IMR-90 (cell line): Measurements from ENCODE around the gene OSBPL2. TPM values are rescaled to one million over a fixed set of nuclear protein-coding genes. Genes with fewer than 3 reads are reported as not detected.

Experiments used
- ATAC-seq: fragments of 200-7000 bp; cut with Tn5 transposase; 2 replicates; pipeline ENCODE4 v1.9.1; 2020; ENCODE audit warnings: low read depth, mild to moderate bottlenecking, moderate library complexity
- BruUV-seq: library from RNA; stranded (reverse); fragments of 400-500 nt; replicated peaks from 2 replicates; lab custom pipeline; 2021; lab: Mats Ljungman, UMichigan
- CTCF ChIA-PET: fragments of 300-600 bp; formaldehyde crosslinking; extraction: SDS; loops from one replicate; lab custom pipeline; 2021; ENCODE audit warnings: antibody characterized with exemption; lab: Yijun Ruan, JAX
- POLR2A ChIA-PET: fragments of 300-600 bp; sonication (Branson Sonifier 250); formaldehyde crosslinking; loops from one replicate; lab custom pipeline; 2022; ENCODE audit warnings: antibody characterized with exemption; ENCODE audit not compliant: unreplicated experiment; lab: Charles Lee
- DNase-seq: peaks from one replicate; pipeline ENCODE4 v3.0.0; 2013
- H2AFZ ChIP-seq: replicated peaks from 2 replicates; pipeline ENCODE3; 2013; ENCODE audit warnings: low read length, mild to moderate bottlenecking; ENCODE audit not compliant: poor library complexity
- H2AK5ac ChIP-seq: 2 replicates; pipeline ENCODE4 v1.6.1; 2013; ENCODE audit warnings: low read depth, low read length, inconsistent platforms
- H2AK9ac ChIP-seq: replicated peaks from 2 replicates; pipeline ENCODE3; 2013; ENCODE audit warnings: mild to moderate bottlenecking, low read depth, low read length, moderate library complexity; ENCODE audit not compliant: poor library complexity
- H2BK120ac ChIP-seq: 2 replicates; pipeline ENCODE4 v1.6.1; 2013; ENCODE audit warnings: low read depth, low read length, inconsistent platforms
- H2BK15ac ChIP-seq: 3 replicates; pipeline ENCODE4 v1.6.1; 2013; ENCODE audit warnings: low read depth, low read length, inconsistent platforms
- H2BK20ac ChIP-seq: 2 replicates; pipeline ENCODE4 v1.6.1; 2013; ENCODE audit warnings: low read depth, mild to moderate bottlenecking, inconsistent platforms, low read length, moderate library complexity
- H2BK5ac ChIP-seq: 2 replicates; pipeline ENCODE4 v1.6.1; 2013; ENCODE audit warnings: mild to moderate bottlenecking, low read depth, low read length, inconsistent platforms; ENCODE audit not compliant: poor library complexity, severe bottlenecking
- H3K14ac ChIP-seq: replicated peaks from 2 replicates; pipeline ENCODE4 v1.6.1; 2013; ENCODE audit warnings: low read depth, low read length, inconsistent platforms
- H3K18ac ChIP-seq: 2 replicates; pipeline ENCODE4 v1.6.1; 2013; ENCODE audit warnings: low read depth, low read length, control low read depth
- H3K23ac ChIP-seq: 2 replicates; pipeline ENCODE4 v1.6.1; 2013; ENCODE audit warnings: low read depth, low read length, inconsistent platforms
- H3K27ac ChIP-seq: 2 replicates; pipeline ENCODE4 v1.5.1; 2013; ENCODE audit warnings: mild to moderate bottlenecking, control low read depth, low read length; ENCODE audit not compliant: insufficient read depth
- H3K27me3 ChIP-seq: 2 replicates; pipeline ENCODE4 v1.6.1; 2013; ENCODE audit warnings: low read length; ENCODE audit not compliant: control insufficient read depth, insufficient read depth
- H3K36me3 ChIP-seq: 2 replicates; pipeline ENCODE4 v1.6.1; 2013; ENCODE audit warnings: low read length, mixed read lengths; ENCODE audit not compliant: control insufficient read depth, insufficient read depth
- H3K4ac ChIP-seq: 2 replicates; pipeline ENCODE4 v1.6.1; 2013; ENCODE audit warnings: low read depth, low read length, inconsistent platforms
- H3K4me1 ChIP-seq: 2 replicates; pipeline ENCODE4 v1.6.1; 2013; ENCODE audit warnings: low read length, mixed read lengths; ENCODE audit not compliant: control insufficient read depth, insufficient read depth
- H3K4me2 ChIP-seq: 2 replicates; pipeline ENCODE4 v1.6.1; 2013; ENCODE audit warnings: low read depth, mild to moderate bottlenecking, control low read depth, low read length, moderate library complexity
- H3K4me3 ChIP-seq: 2 replicates; pipeline ENCODE4 v1.5.1; 2013; ENCODE audit warnings: low read depth, mild to moderate bottlenecking, control low read depth, low read length, moderate library complexity; ENCODE audit not compliant: insufficient read depth
- H3K56ac ChIP-seq: 2 replicates; pipeline ENCODE4 v1.6.1; 2013; ENCODE audit warnings: low read length, inconsistent platforms; ENCODE audit not compliant: insufficient read depth; ENCODE audit errors: extremely low read depth
- H3K79me1 ChIP-seq, 2 experiments: 2 replicates each; pipeline ENCODE4 v1.6.1; 2013; ENCODE audit warnings: low read length in 2 of 2, inconsistent platforms in 1 of 2, low read depth in 1 of 2
- H3K9ac ChIP-seq: 2 replicates; pipeline ENCODE4 v1.6.1; 2013; ENCODE audit warnings: low read depth, low read length, control low read depth
- H3K9me1 ChIP-seq: 2 replicates; pipeline ENCODE4 v1.6.1; 2013; ENCODE audit warnings: low read length, inconsistent platforms; ENCODE audit not compliant: insufficient read depth
- H3K9me3 ChIP-seq: 2 replicates; pipeline ENCODE4 v1.6.1; 2013; ENCODE audit warnings: low read length; ENCODE audit not compliant: control insufficient read depth, insufficient read depth
- H4K20me1 ChIP-seq: 2 replicates; pipeline ENCODE4 v1.6.1; 2013; ENCODE audit warnings: low read length, inconsistent platforms; ENCODE audit not compliant: insufficient read depth
- H4K5ac ChIP-seq: 2 replicates; pipeline ENCODE4 v1.6.1; 2013; ENCODE audit warnings: mild to moderate bottlenecking, low read depth, low read length, control low read depth
- H4K8ac ChIP-seq, 2 experiments: 2 replicates each; pipeline ENCODE4 v1.6.1; 2013; ENCODE audit warnings: low read depth in 2 of 2, low read length in 2 of 2, control low read depth in 1 of 2, inconsistent platforms in 1 of 2
- H4K91ac ChIP-seq: 2 replicates; pipeline ENCODE4 v1.6.1; 2013; ENCODE audit warnings: low read depth, low read length, inconsistent platforms; ENCODE audit not compliant: insufficient read depth
- BHLHE40 ChIP-seq: fragments of 150-350 bp; IDR thresholded peaks from 2 replicates; pipeline ENCODE4 v1.6.1; 2016; ENCODE audit warnings: mild to moderate bottlenecking, low read depth, low read length
- CEBPB ChIP-seq: IDR thresholded peaks from 2 replicates; pipeline ENCODE4 v1.6.1; 2012; ENCODE audit warnings: low read depth, low read length, improper control_type of control experiment
- CHD1 ChIP-seq: IDR thresholded peaks from 2 replicates; pipeline ENCODE4 v1.6.1; 2012; ENCODE audit warnings: low read depth, low read length, improper control_type of control experiment
- FOS ChIP-seq: fragments of 150-350 bp; IDR thresholded peaks from 2 replicates; pipeline ENCODE4 v1.6.1; 2016; ENCODE audit warnings: low read depth, low read length
- MAFK ChIP-seq: IDR thresholded peaks from 2 replicates; pipeline ENCODE4 v1.6.1; 2012; ENCODE audit warnings: low read depth, low read length, improper control_type of control experiment
- MAZ ChIP-seq: IDR thresholded peaks from 2 replicates; pipeline ENCODE4 v1.6.1; 2012; ENCODE audit warnings: low read depth, mild to moderate bottlenecking, low read length, improper control_type of control experiment, moderate library complexity, borderline replicate concordance
- MXI1 ChIP-seq: IDR thresholded peaks from 2 replicates; pipeline ENCODE4 v1.6.1; 2012; ENCODE audit warnings: low read depth, mild to moderate bottlenecking, low read length, moderate library complexity, borderline replicate concordance
- NFE2L2 ChIP-seq: fragments of 150-350 bp; IDR thresholded peaks from 2 replicates; pipeline ENCODE4 v1.6.1; 2016; ENCODE audit warnings: low read depth, mild to moderate bottlenecking, low read length
- POLR2A ChIP-seq: IDR thresholded peaks from 2 replicates; pipeline ENCODE4 v1.6.1; 2012; ENCODE audit warnings: mild to moderate bottlenecking, low read depth, low read length
- RAD21 ChIP-seq: IDR thresholded peaks from 2 replicates; pipeline ENCODE4 v1.6.1; 2012; ENCODE audit warnings: low read length, improper control_type of control experiment
- RCOR1 ChIP-seq: IDR thresholded peaks from 2 replicates; pipeline ENCODE4 v1.6.1; 2012; ENCODE audit warnings: mild to moderate bottlenecking, low read length, improper control_type of control experiment; ENCODE audit not compliant: insufficient replicate concordance
- RFX5 ChIP-seq: IDR thresholded peaks from 2 replicates; pipeline ENCODE4 v1.8.0; 2012; ENCODE audit warnings: low read depth, mild to moderate bottlenecking, low read length, moderate library complexity
- SMC3 ChIP-seq: fragments of 150-350 bp; IDR thresholded peaks from 2 replicates; pipeline ENCODE4 v1.6.1; 2016; ENCODE audit warnings: low read depth, mild to moderate bottlenecking, antibody characterized with exemption, low read length, moderate library complexity
- WGBS, 2 experiments: methylation state at CpG; one replicate each; pipeline versions ENCODE4 v1.1.5 to v1.1.7; 2013; ENCODE audit warnings: missing lambda C conversion rate in 2 of 2; ENCODE audit not compliant: insufficient read length in 1 of 2; ENCODE audit errors: extremely low coverage in 2 of 2; 5-methylcytosine and 5-hydroxymethylcytosine counted together
- dilution Hi-C: fragments of 300-500 bp; cut with HindIII; formaldehyde crosslinking; loops from one replicate; pipeline ENCODE4 v1.14.3; 2018; ENCODE audit warnings: low sequenced_read_pairs; ENCODE audit not compliant: unreplicated experiment
- in situ Hi-C: fragments of 300-500 bp; cut with MboI; formaldehyde crosslinking; loops from 3 replicates; pipeline ENCODE4 v1.14.3; 2019; ENCODE audit warnings: low sequenced_read_pairs, inconsistent platforms, mixed read lengths
- intact Hi-C: fragments of 100-400 bp; cut with micrococcal nuclease; formaldehyde crosslinking; loops from 2 replicates; pipeline ENCODE4 v1.10.0; 2022
- polyA plus RNA-seq, 3 experiments: library from polyadenylated mRNA; depleted of rRNA; stranded (reverse); fragments of >200 nt; gene quantifications; 2 replicates each; pipeline ENCODE4 v1.2.3, GENCODE V29; 2012; ENCODE audit warnings: low replicate concordance in 1 of 3
- total RNA-seq: library from RNA; depleted of rRNA; stranded (reverse); fragments of >200 nt; gene quantifications from 2 replicates; pipeline ENCODE4 v1.2.3, GENCODE V29; 2012
- TF ChIP-seq, protein P1 (sequence below): conservative IDR thresholded peaks from 2 replicates; pipeline ENCODE4 v1.5.1; 2012; ENCODE audit warnings: mild to moderate bottlenecking, low read depth, low read length, improper control_type of control experiment
- TF ChIP-seq, protein P2 (sequence below): fragments of 150-350 bp; IDR thresholded peaks from 2 replicates; pipeline ENCODE4 v1.6.1; 2016; ENCODE audit warnings: low read depth, mild to moderate bottlenecking, low read length, moderate library complexity, borderline replicate concordance
- TF ChIP-seq, protein P3 (sequence below): fragments of 150-350 bp; IDR thresholded peaks from 2 replicates; pipeline ENCODE4 v1.6.1; 2017; ENCODE audit warnings: mild to moderate bottlenecking, antibody characterized with exemption, low read length, low read depth

Gene OSBPL2
- total and polyA plus RNA-seq, 2 of the 4 experiments (the other 2 are of a cell fraction): 19.3 to 27.6 TPM

DNA sequence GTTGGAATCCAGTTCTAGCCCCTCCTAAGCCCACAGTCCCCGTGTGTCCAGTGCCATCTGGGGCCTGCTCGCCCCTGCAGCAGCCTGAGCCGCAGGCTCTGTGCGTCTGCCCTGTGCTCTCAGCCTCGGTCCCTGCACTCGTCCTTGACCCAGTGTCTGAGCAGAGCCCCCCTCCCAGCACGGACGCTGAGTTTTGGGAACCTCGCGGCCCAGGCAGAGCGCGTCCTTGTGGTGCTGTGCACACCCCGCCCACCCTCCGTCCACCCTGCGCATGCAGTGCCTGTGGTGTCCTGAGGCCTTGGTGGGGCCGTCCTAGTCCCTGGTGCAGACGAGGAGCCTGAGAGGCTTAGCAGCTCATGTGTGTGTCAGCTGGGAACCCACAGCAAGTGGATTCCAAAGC, 31.6 kb downstream of the OSBPL2 start:
- no peak overlapping the region for H2AFZ ChIP-seq
- no peaks in the 10 kb centered on the region for H3K4me1 ChIP-seq
- no peaks in the 10 kb centered on the region for H3K9me1 ChIP-seq
- no TSS peak for BruUV-seq
- no peaks in the 10 kb centered on the region for H3K27me3 ChIP-seq
- H3K27ac ChIP-seq: no peak overlapping the region
- DNase-seq: no peak
- H3K56ac ChIP-seq: no peak overlapping the region
- 84% methylated on average over 13 of the region's 17 CpGs; no CpG with 5 or more reads in 1 of the 2 experiments for WGBS, 2 experiments
- no peak overlapping the region for H4K8ac ChIP-seq
- no peak overlapping the region for H4K5ac ChIP-seq
- H4K20me1 ChIP-seq: peaks cover 9% of the 10 kb centered on the region
- no peak overlapping the region for H3K4me3 ChIP-seq
- H3K9ac ChIP-seq: no peak overlapping the region
- H3K9me3 ChIP-seq: peaks cover 2% of the 10 kb centered on the region
- H2BK120ac ChIP-seq: no peak overlapping the region
- no peak overlapping the region for H3K14ac ChIP-seq
- no peak overlapping the region for H2BK15ac ChIP-seq
- dilution Hi-C loops: no loop called here
- ChIA-PET POLR2A (no interaction called here), CTCF (no interaction called here)
- no peak overlapping the region for H3K23ac ChIP-seq
- no peak for ATAC-seq
- no peak overlapping the region for H2BK5ac ChIP-seq
- no peak overlapping the region for H3K4ac ChIP-seq
- H3K18ac ChIP-seq: no peak overlapping the region
- H4K91ac ChIP-seq: no peak overlapping the region
- peaks cover 46% of the 10 kb centered on the region for H3K36me3 ChIP-seq
- no peak for TF ChIP-seq MAZ
- TF ChIP-seq, protein P1, sequence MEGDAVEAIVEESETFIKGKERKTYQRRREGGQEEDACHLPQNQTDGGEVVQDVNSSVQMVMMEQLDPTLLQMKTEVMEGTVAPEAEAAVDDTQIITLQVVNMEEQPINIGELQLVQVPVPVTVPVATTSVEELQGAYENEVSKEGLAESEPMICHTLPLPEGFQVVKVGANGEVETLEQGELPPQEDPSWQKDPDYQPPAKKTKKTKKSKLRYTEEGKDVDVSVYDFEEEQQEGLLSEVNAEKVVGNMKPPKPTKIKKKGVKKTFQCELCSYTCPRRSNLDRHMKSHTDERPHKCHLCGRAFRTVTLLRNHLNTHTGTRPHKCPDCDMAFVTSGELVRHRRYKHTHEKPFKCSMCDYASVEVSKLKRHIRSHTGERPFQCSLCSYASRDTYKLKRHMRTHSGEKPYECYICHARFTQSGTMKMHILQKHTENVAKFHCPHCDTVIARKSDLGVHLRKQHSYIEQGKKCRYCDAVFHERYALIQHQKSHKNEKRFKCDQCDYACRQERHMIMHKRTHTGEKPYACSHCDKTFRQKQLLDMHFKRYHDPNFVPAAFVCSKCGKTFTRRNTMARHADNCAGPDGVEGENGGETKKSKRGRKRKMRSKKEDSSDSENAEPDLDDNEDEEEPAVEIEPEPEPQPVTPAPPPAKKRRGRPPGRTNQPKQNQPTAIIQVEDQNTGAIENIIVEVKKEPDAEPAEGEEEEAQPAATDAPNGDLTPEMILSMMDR: no peak
- TF ChIP-seq NFE2L2: no peak
- TF ChIP-seq SMC3: no peak
- TF ChIP-seq FOS: no peak
- TF ChIP-seq MAFK: no peak
- no peak for TF ChIP-seq RAD21
- TF ChIP-seq, protein P2, sequence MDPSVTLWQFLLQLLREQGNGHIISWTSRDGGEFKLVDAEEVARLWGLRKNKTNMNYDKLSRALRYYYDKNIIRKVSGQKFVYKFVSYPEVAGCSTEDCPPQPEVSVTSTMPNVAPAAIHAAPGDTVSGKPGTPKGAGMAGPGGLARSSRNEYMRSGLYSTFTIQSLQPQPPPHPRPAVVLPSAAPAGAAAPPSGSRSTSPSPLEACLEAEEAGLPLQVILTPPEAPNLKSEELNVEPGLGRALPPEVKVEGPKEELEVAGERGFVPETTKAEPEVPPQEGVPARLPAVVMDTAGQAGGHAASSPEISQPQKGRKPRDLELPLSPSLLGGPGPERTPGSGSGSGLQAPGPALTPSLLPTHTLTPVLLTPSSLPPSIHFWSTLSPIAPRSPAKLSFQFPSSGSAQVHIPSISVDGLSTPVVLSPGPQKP: no peak
- TF ChIP-seq, protein P3, sequence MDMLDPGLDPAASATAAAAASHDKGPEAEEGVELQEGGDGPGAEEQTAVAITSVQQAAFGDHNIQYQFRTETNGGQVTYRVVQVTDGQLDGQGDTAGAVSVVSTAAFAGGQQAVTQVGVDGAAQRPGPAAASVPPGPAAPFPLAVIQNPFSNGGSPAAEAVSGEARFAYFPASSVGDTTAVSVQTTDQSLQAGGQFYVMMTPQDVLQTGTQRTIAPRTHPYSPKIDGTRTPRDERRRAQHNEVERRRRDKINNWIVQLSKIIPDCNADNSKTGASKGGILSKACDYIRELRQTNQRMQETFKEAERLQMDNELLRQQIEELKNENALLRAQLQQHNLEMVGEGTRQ: no peak
- no peak for TF ChIP-seq BHLHE40
- TF ChIP-seq POLR2A: no peak
- TF ChIP-seq CEBPB: no peak
- TF ChIP-seq CHD1: no peak
- TF ChIP-seq RCOR1: no peak
- no peak for TF ChIP-seq RFX5
- TF ChIP-seq MXI1: no peak
- H3K4me2 ChIP-seq: no peak overlapping the region
- peaks cover 13 to 20% of the 10 kb centered on the region in 2 experiments; a peak in 3 of 4 replicates for H3K79me1 ChIP-seq
- in situ Hi-C loops: no loop called here
- H2AK9ac ChIP-seq: no peak overlapping the region
- H2BK20ac ChIP-seq: no peak overlapping the region
- intact Hi-C loops: no loop called here
- H2AK5ac ChIP-seq: no peak overlapping the region
